LNCaP clone FGC (cell line): ENCODE data around the gene ZNF470.
A peak's percentile ranks its signal among the peaks of the same experiment; 100 is the strongest.

ENCODE experiments used
- DNase-seq: peaks from one replicate; pipeline ENCODE4 v3.0.0-alpha.2; 2011; ENCODE audit warnings: low read depth
- H3K4me3 ChIP-seq: 2 replicates; pipeline ENCODE4 v1.5.1; 2011; ENCODE audit warnings: mild to moderate bottlenecking, low read depth, low read length, control low read depth
- TF ChIP-seq, protein P1 (sequence below): IDR thresholded peaks from 2 replicates; pipeline ENCODE4 v1.5.1; 2012; ENCODE audit warnings: mild to moderate bottlenecking; ENCODE audit not compliant: control insufficient read depth, insufficient read depth; ENCODE audit errors: extremely low read depth

Gene ZNF470

DNA sequence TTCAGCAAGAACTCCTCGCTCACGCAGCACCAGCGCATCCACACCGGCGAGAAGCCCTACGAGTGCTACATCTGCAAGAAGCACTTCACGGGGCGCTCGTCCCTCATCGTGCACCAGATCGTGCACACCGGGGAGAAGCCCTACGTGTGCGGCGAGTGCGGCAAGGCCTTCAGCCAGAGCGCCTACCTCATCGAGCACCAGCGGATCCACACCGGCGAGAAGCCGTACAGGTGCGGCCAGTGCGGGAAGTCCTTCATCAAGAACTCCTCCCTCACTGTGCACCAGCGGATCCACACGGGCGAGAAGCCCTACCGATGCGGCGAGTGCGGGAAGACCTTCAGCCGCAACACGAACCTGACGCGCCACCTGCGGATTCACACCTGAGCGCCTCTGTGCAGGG, 55.1 kb downstream of the ZNF470 start:
- no peak overlapping the region for H3K4me3 ChIP-seq
- DNase-seq = no peak
- TF ChIP-seq, protein P1, sequence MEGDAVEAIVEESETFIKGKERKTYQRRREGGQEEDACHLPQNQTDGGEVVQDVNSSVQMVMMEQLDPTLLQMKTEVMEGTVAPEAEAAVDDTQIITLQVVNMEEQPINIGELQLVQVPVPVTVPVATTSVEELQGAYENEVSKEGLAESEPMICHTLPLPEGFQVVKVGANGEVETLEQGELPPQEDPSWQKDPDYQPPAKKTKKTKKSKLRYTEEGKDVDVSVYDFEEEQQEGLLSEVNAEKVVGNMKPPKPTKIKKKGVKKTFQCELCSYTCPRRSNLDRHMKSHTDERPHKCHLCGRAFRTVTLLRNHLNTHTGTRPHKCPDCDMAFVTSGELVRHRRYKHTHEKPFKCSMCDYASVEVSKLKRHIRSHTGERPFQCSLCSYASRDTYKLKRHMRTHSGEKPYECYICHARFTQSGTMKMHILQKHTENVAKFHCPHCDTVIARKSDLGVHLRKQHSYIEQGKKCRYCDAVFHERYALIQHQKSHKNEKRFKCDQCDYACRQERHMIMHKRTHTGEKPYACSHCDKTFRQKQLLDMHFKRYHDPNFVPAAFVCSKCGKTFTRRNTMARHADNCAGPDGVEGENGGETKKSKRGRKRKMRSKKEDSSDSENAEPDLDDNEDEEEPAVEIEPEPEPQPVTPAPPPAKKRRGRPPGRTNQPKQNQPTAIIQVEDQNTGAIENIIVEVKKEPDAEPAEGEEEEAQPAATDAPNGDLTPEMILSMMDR = no peak

- TF ChIP-seq, protein P1 = no peak
- no peak overlapping the region for H3K4me3 ChIP-seq
- DNase-seq = no peak
Observed at GRCh38 chr19:56623006-56623405, 55.7 kb downstream of the ZNF470 start.

DNA sequence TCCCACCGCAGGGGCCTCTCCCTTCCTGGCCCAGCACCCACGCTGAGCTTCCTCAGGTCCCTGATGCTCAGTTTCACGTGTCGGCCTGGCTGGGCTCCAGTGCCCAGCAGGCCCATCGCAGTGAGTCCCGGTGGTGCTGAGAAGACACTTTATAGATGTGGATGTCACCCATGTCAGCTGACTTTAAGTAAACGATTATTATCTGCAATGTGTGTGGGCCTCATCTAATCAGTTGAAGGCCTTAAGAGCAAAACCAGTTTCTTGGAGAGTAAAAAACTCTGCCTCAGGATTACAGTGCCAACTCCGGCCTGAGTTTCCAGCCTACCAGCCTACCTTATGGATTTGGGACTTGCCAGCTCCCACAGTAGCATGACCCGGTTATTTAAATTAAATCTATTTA, 58.4 kb downstream of the ZNF470 start:
- TF ChIP-seq, protein P1 = no peak
- DNase-seq = no peak
- no peak overlapping the region for H3K4me3 ChIP-seq

DNA sequence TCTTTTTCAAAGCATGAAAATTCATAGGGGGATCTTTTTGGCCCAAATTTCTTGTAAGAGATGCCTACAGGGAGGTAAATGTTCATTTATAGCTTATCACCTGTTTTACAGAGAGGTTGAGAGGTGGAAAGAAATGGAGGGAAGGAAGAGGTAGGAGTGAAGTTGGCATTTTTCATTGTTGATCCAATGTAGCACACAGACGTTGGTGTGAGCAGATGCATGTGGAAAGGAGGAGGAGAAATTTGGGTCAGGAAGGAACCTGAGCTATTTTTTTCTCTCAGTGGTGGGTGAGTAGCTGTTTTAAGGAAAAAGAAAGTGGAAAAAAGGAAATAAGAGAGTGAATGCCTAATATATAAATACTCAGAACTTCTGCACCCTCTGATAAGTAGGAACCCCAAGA, 65.8 kb downstream of the ZNF470 start:
- TF ChIP-seq, protein P1 = no peak
- DNase-seq = no peak
- H3K4me3 ChIP-seq = no peak overlapping the region

DNA sequence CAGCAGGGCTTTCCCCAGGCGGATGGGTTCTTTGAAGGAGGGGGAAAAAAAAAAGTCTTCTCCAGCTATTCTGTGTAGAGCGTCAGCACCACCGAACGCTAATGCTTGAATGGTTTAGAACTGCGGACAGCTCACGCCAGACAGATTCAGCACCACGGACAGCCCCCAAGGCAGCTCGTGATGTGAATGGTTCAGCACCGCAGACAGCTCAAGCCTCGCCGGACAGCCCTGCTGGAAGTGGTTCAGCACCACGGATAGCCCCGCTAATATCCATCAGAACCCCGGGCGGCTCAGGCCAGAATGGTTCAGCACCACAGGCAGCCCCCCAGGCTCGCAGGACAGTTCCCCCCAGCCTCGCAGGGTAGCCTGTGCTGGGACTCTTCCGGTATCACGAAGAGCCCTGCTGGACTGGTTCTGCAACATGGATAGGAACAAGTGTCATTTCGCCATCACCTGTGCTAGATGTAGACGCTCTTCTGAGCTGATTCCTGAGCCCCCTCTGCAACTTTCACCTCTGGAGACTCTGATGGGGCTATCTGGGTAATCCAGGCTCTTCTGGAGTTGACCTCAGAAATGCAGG, 70.8 kb downstream of the ZNF470 start:
- no peak overlapping the region for H3K4me3 ChIP-seq
- peak; percentile 85 for DNase-seq
- TF ChIP-seq, protein P1 = no peak
